Glutamatergic neuron (in vitro differentiated cells): ENCODE results near the gene NEAT1. TPM values are rescaled to one million over a fixed set of nuclear protein-coding genes. Genes with fewer than 3 reads are reported as not detected.

Experiments
- DNase-seq: peaks from one replicate; pipeline ENCODE4 v3.0.0; 2022
- H3K27ac Mint-ChIP-seq: one replicate; pipeline ENCODE4 v1.8.0; 2020; ENCODE audit warnings: mild to moderate bottlenecking, mixed read lengths, inconsistent platforms; ENCODE audit not compliant: unreplicated experiment
- H3K27me3 Mint-ChIP-seq: one replicate; pipeline ENCODE4 v1.8.0; 2020; ENCODE audit warnings: mild to moderate bottlenecking, moderate library complexity, mixed read lengths, inconsistent platforms; ENCODE audit not compliant: unreplicated experiment
- H3K36me3 Mint-ChIP-seq: one replicate; pipeline ENCODE4 v1.8.0; 2020; ENCODE audit warnings: mild to moderate bottlenecking, mixed read lengths, inconsistent platforms; ENCODE audit not compliant: unreplicated experiment
- H3K4me1 Mint-ChIP-seq: one replicate; pipeline ENCODE4 v1.8.0; 2020; ENCODE audit warnings: mild to moderate bottlenecking, low read depth, mixed read lengths, inconsistent platforms; ENCODE audit not compliant: unreplicated experiment
- H3K4me3 Mint-ChIP-seq: one replicate; pipeline ENCODE4 v1.8.0; 2020; ENCODE audit warnings: mild to moderate bottlenecking, mixed read lengths, inconsistent platforms; ENCODE audit not compliant: unreplicated experiment
- H3K9me3 Mint-ChIP-seq: one replicate; pipeline ENCODE4 v1.8.0; 2020; ENCODE audit warnings: mild to moderate bottlenecking, moderate library complexity, mixed read lengths, inconsistent platforms; ENCODE audit not compliant: unreplicated experiment
- CTCF ChIP-seq: fragments of 200-600 bp; sonication (generic); IDR thresholded peaks from one replicate; pipeline ENCODE4 v1.5.0; 2021; ENCODE audit not compliant: partially characterized antibody, unreplicated experiment
- total RNA-seq: library from RNA; stranded (reverse); fragmentation: NEBNext Ultra II Directional; extraction: Animal tissue kit (Norgen Biotek cat#: 25700); gene quantifications from one replicate; pipeline ENCODE4 v1.2.1, GENCODE V29; 2021; ENCODE audit not compliant: unreplicated experiment

The NEAT1 gene
- total RNA-seq, 1 donor from 2014 or later, result 107 TPM

GRCh38 chr11:65482306-65482850 is 59.8 kb downstream of the NEAT1 start:
- Mint-ChIP-seq H3K4me1 (peaks cover 31% of the 10 kb centered on the region), H3K4me3 (no peak overlapping the region), H3K36me3 (no peaks in the 10 kb centered on the region), H3K27ac (peak overlapping the region; percentile 38), H3K9me3 (peaks cover 3% of the 10 kb centered on the region), H3K27me3 (peaks cover 4% of the 10 kb centered on the region)
- no peak for DNase-seq
- TF ChIP-seq CTCF, result no peak

- Mint-ChIP-seq H3K9me3 (peaks cover 9% of the 10 kb centered on the region), H3K27ac (peak overlapping the region; percentile 85), H3K4me1 (peaks cover 41% of the 10 kb centered on the region), H3K4me3 (no peak overlapping the region), H3K27me3 (peaks cover 12% of the 10 kb centered on the region), H3K36me3 (no peaks in the 10 kb centered on the region)
- DNase-seq, result no peak
- no peak for TF ChIP-seq CTCF
These were observed 63.3 kb downstream of the NEAT1 start for GRCh38 chr11:65485920-65486219.

GRCh38 chr11:65486570-65487466 is 64.2 kb downstream of the NEAT1 start:
- TF ChIP-seq CTCF, result no peak
- Mint-ChIP-seq H3K27me3 (peaks cover 16% of the 10 kb centered on the region), H3K36me3 (no peaks in the 10 kb centered on the region), H3K9me3 (peaks cover 9% of the 10 kb centered on the region), H3K4me1 (peaks cover 46% of the 10 kb centered on the region), H3K27ac (peak overlapping the region; percentile 99), H3K4me3 (peak overlapping the region; percentile 87)
- no peak for DNase-seq

- H3K4me1 Mint-ChIP-seq, result peaks cover 53% of the 10 kb centered on the region
- H3K27ac Mint-ChIP-seq, result peak overlapping the region; percentile 99
- H3K4me3 Mint-ChIP-seq, result peak overlapping the region; percentile 87
These were observed 65.1 kb downstream of the NEAT1 start for GRCh38 chr11:65487467-65488272.

More at GRCh38 chr11:65487467-65488272, 65.1 kb downstream of the NEAT1 start:
- no peak for TF ChIP-seq CTCF
- peak; percentile 92 for DNase-seq
- H3K36me3 Mint-ChIP-seq, result no peaks in the 10 kb centered on the region
- H3K27me3 Mint-ChIP-seq, result peaks cover 18% of the 10 kb centered on the region
- peaks cover 12% of the 10 kb centered on the region for H3K9me3 Mint-ChIP-seq
